HCT116 (cell line): ENCODE data around the gene NFE2L2. TPM values are rescaled to one million over a fixed set of nuclear protein-coding genes. Genes with fewer than 3 reads are reported as not detected.

ENCODE experiments used
- ATAC-seq: fragments of 200-7000 bp; cut with Tn5 transposase; 2 replicates; pipeline ENCODE4 v1.9.1; 2020; ENCODE audit warnings: mild to moderate bottlenecking, moderate library complexity
- BruUV-seq: library from RNA; stranded (reverse); fragments of 400-500 nt; replicated peaks from 2 replicates; lab custom pipeline; 2021; lab: Mats Ljungman, UMichigan
- CTCF ChIA-PET: fragments of 300-600 bp; sonication (Branson Sonifier 250); formaldehyde crosslinking; loops from one replicate; lab custom pipeline; 2021; ENCODE audit warnings: antibody characterized with exemption; lab: Charles Lee
- POLR2A ChIA-PET: fragments of 300-600, 350-600 bp; sonication (Branson Sonifier 250); formaldehyde crosslinking; loops from one replicate; lab custom pipeline; 2021; ENCODE audit warnings: antibody characterized with exemption; lab: Charles Lee
- RAD21 ChIA-PET, 2 experiments: fragments of 300-600 bp; sonication (Branson Sonifier 250); formaldehyde crosslinking; loops; one replicate each; lab custom pipeline; 2023; ENCODE audit warnings: low total read pairs in 2 of 2; ENCODE audit not compliant: uncharacterized antibody in 2 of 2, unreplicated experiment in 2 of 2, low non-redundant PET in 1 of 2; lab: Charles Lee
- DNase-seq: peaks from one replicate; pipeline ENCODE4 v3.0.0-alpha.2; 2010; ENCODE audit warnings: low read depth, low spot score
- H2AFZ ChIP-seq: fragments of 200-600 bp; shearing (Covaris generic), sonication (generic); 2 replicates; pipeline ENCODE4 v1.6.1; 2017; ENCODE audit warnings: low read depth, mixed run types, mixed read lengths, antibody characterized with exemption, low read length; ENCODE audit not compliant: poor library complexity, severe bottlenecking
- H3K27ac ChIP-seq: 2 replicates; pipeline ENCODE4 v1.5.1; 2012; ENCODE audit warnings: low read depth, low read length
- H3K27me3 ChIP-seq: fragments of 200-600 bp; sonication (generic); 2 replicates; pipeline ENCODE4 v1.6.1; 2016; ENCODE audit warnings: mixed run types, low read length, mixed read lengths; ENCODE audit not compliant: insufficient read depth
- H3K36me3 ChIP-seq, 2 experiments: fragments of 200-500 bp in 1 of 2; fragments of 200-600 bp in 1 of 2; sonication (Bioruptor generic) in 1 of 2; sonication (generic) in 1 of 2; 2 replicates each; pipeline versions ENCODE4 v1.5.1 to v1.6.1; 2014 to 2016; ENCODE audit warnings: low read length in 2 of 2, inconsistent platforms in 1 of 2, mixed read lengths in 1 of 2, mixed run types in 1 of 2; ENCODE audit not compliant: insufficient read depth in 2 of 2, control insufficient read depth in 1 of 2
- H3K4me1 ChIP-seq, 2 experiments: fragments of 200-600 bp in 1 of 2; sonication (generic) in 1 of 2; 2 replicates each; pipeline versions ENCODE4 v1.5.1 to v1.6.1; 2012 to 2017; ENCODE audit warnings: low read length in 2 of 2, inconsistent platforms in 1 of 2, mild to moderate bottlenecking in 1 of 2, mixed read lengths in 1 of 2, mixed run types in 1 of 2, moderate library complexity in 1 of 2; ENCODE audit not compliant: insufficient read depth in 2 of 2, control insufficient read depth in 1 of 2
- H3K4me2 ChIP-seq: fragments of 200-600 bp; sonication (generic); 2 replicates; pipeline ENCODE4 v1.6.1; 2017; ENCODE audit warnings: mixed run types, low read length, mixed read lengths
- H3K4me3 ChIP-seq, 2 experiments: fragments of 200-600 bp in 1 of 2; sonication (generic) in 1 of 2; replicated peaks in 1 of 2; 2 replicates each; pipeline ENCODE4 v1.5.1; 2011 to 2016; ENCODE audit warnings: low read length in 2 of 2, control low read depth in 1 of 2, low read depth in 1 of 2, mild to moderate bottlenecking in 1 of 2, mixed read lengths in 1 of 2, mixed run types in 1 of 2
- H3K79me2 ChIP-seq: fragments of 200-600 bp; sonication (generic); 2 replicates; pipeline ENCODE4 v1.6.1; 2017; ENCODE audit warnings: mild to moderate bottlenecking, mixed run types, low read length, moderate library complexity, mixed read lengths; ENCODE audit not compliant: insufficient read depth
- H3K9ac ChIP-seq: fragments of 200-600 bp; sonication (generic); 2 replicates; pipeline ENCODE4 v1.6.1; 2016; ENCODE audit warnings: low read length, mixed read lengths
- H3K9me2 ChIP-seq: fragments of 200-600 bp; sonication (generic), shearing (Covaris generic); 2 replicates; pipeline ENCODE4 v1.6.1; 2017; ENCODE audit warnings: mixed run types, mild to moderate bottlenecking, moderate library complexity; ENCODE audit not compliant: insufficient read depth
- H3K9me3 ChIP-seq, 2 experiments: fragments of 200-500 bp in 1 of 2; fragments of 200-600 bp in 1 of 2; sonication (Bioruptor generic) in 1 of 2; sonication (generic) in 1 of 2; 2 replicates each; pipeline ENCODE4 v1.6.1; 2014 to 2017; ENCODE audit warnings: low read length in 2 of 2, mixed read lengths in 2 of 2, inconsistent platforms in 1 of 2, low read depth in 1 of 2, mild to moderate bottlenecking in 1 of 2, mixed run types in 1 of 2, moderate library complexity in 1 of 2; ENCODE audit not compliant: control insufficient read depth in 1 of 2, insufficient read depth in 1 of 2
- H4K20me1 ChIP-seq: fragments of 200-600 bp; sonication (generic), shearing (Covaris generic); 2 replicates; pipeline ENCODE4 v1.6.1; 2017; ENCODE audit warnings: mixed run types, mild to moderate bottlenecking, moderate library complexity; ENCODE audit not compliant: insufficient read depth
- CBX3 ChIP-seq: IDR thresholded peaks from 2 replicates; pipeline ENCODE4 v1.6.1; 2012; ENCODE audit warnings: low read depth
- CEBPB ChIP-seq: IDR thresholded peaks from 2 replicates; pipeline ENCODE4 v1.6.1; 2012; ENCODE audit warnings: low read depth
- CTCF ChIP-seq, 3 experiments: fragments of 200-600 bp in 1 of 3; sonication (generic) in 1 of 3; IDR thresholded peaks in 2 of 3; conservative IDR thresholded peaks in 1 of 3; 2 replicates each; pipeline ENCODE4 v1.5.1; 2012 to 2017; ENCODE audit warnings: low read depth in 2 of 3, low read length in 2 of 3, antibody characterized with exemption in 1 of 3, borderline replicate concordance in 1 of 3, control low read depth in 1 of 3, mild to moderate bottlenecking in 1 of 3, mixed read lengths in 1 of 3, mixed run types in 1 of 3, moderate library complexity in 1 of 3; ENCODE audit not compliant: insufficient read depth in 1 of 3
- EGR1 ChIP-seq: IDR thresholded peaks from 2 replicates; pipeline ENCODE4 v1.6.1; 2012; ENCODE audit warnings: low read depth
- ELF1 ChIP-seq: IDR thresholded peaks from 2 replicates; pipeline ENCODE4 v1.6.1; 2012; ENCODE audit warnings: low read depth, borderline replicate concordance
- EZH2 ChIP-seq: fragments of 200-600 bp; sonication (generic); IDR thresholded peaks from 2 replicates; pipeline ENCODE4 v1.6.1; 2017; ENCODE audit warnings: antibody characterized with exemption, mixed run types
- FOSL1 ChIP-seq: IDR thresholded peaks from 2 replicates; pipeline ENCODE4 v1.6.1; 2012; ENCODE audit warnings: low read depth
- JUND ChIP-seq: IDR thresholded peaks from 2 replicates; pipeline ENCODE4 v1.6.1; 2012
- MAX ChIP-seq: IDR thresholded peaks from 2 replicates; pipeline ENCODE4 v1.6.1; 2012
- POLR2A ChIP-seq: IDR thresholded peaks from 2 replicates; pipeline ENCODE4 v1.7.0; 2011; ENCODE audit warnings: borderline replicate concordance; ENCODE audit not compliant: insufficient read depth, insufficient read length; ENCODE audit errors: extremely low read depth
- POLR2AphosphoS5 ChIP-seq: IDR thresholded peaks from 2 replicates; pipeline ENCODE4 v1.6.1; 2011; ENCODE audit warnings: mild to moderate bottlenecking, low read depth, low read length, moderate library complexity
- RAD21 ChIP-seq: IDR thresholded peaks from 2 replicates; pipeline ENCODE4 v1.6.1; 2012; ENCODE audit warnings: low read depth, mild to moderate bottlenecking
- SIN3A ChIP-seq: IDR thresholded peaks from 2 replicates; pipeline ENCODE4 v1.6.1; 2012; ENCODE audit warnings: low read depth
- SP1 ChIP-seq: IDR thresholded peaks from 2 replicates; pipeline ENCODE4 v1.6.1; 2012; ENCODE audit warnings: low read depth
- SRF ChIP-seq: IDR thresholded peaks from 2 replicates; pipeline ENCODE4 v1.6.1; 2012; ENCODE audit warnings: low read depth
- TCF7L2 ChIP-seq: IDR thresholded peaks from 2 replicates; pipeline ENCODE4 v1.7.0; 2011; ENCODE audit warnings: borderline replicate concordance, inconsistent platforms; ENCODE audit not compliant: insufficient read depth, insufficient read length; ENCODE audit errors: extremely low read depth
- YY1 ChIP-seq: IDR thresholded peaks from 2 replicates; pipeline ENCODE4 v1.6.1; 2011; ENCODE audit warnings: low read length, low read depth, moderate library complexity, mild to moderate bottlenecking; ENCODE audit not compliant: insufficient replicate concordance; ENCODE audit errors: extremely low read depth
- ZBTB33 ChIP-seq: IDR thresholded peaks from 2 replicates; pipeline ENCODE4 v1.6.1; 2011; ENCODE audit warnings: mild to moderate bottlenecking, low read length, moderate library complexity; ENCODE audit not compliant: insufficient replicate concordance; ENCODE audit errors: extremely low read depth
- ZFX ChIP-seq: fragments of 450-650 bp; IDR thresholded peaks from 2 replicates; pipeline ENCODE4 v1.6.1; 2017
- intact Hi-C: fragments of 100-400 bp; cut with micrococcal nuclease; formaldehyde crosslinking; loops from 2 replicates; pipeline ENCODE4 v1.10.0; 2022
- total RNA-seq: library from RNA; stranded (reverse); gene quantifications from one replicate; pipeline ENCODE4 v1.2.1, GENCODE V29; 2021; ENCODE audit not compliant: unreplicated experiment

Gene NFE2L2
- total RNA-seq, 1 experiment from 2014 or later = 106 TPM

GRCh38 chr2:177250461-177250860 lies 14.1 kb downstream of the NFE2L2 start:
- ATAC-seq = no peak
- no peak for DNase-seq
- RAD21 ChIA-PET = no interaction called here

GRCh38 chr2:177249038-177249437 lies 15.5 kb downstream of the NFE2L2 start:
- no peak overlapping the region for H3K4me2 ChIP-seq
- H3K36me3 ChIP-seq = no peaks in the 10 kb centered on the region
- no peak overlapping the region for H3K4me3 ChIP-seq
- peaks cover 100% of the 10 kb centered on the region for H3K79me2 ChIP-seq
- no peaks in the 10 kb centered on the region for H3K9me3 ChIP-seq
- BruUV-seq = no TSS peak
- DNase-seq = no peak
- H3K4me1 ChIP-seq = peaks cover 56 to 92% of the 10 kb centered on the region in 2 experiments
- peaks cover 13% of the 10 kb centered on the region; the same call in 1 of the 2 replicates for H4K20me1 ChIP-seq
- H3K27ac ChIP-seq = no peak overlapping the region
- POLR2A ChIA-PET = interaction anchor here (2.2 kb wide), 1 partner anchor 15 kb away, joined by 7 read pairs; the partner anchor contains the start of gene NFE2L2
- intact Hi-C loops = no loop called here
- ATAC-seq = no peak
- no peak overlapping the region for H2AFZ ChIP-seq
- H3K9ac ChIP-seq = no peak overlapping the region
- RAD21 ChIA-PET = no interaction called here
- H3K27me3 ChIP-seq = no peaks in the 10 kb centered on the region
- H3K9me2 ChIP-seq = no peaks in the 10 kb centered on the region
- CTCF ChIA-PET = no interaction called here
- no peak for TF ChIP-seq CEBPB
- TF ChIP-seq FOSL1 = no peak
- TF ChIP-seq ELF1 = no peak
- TF ChIP-seq SRF = no peak
- no peak for TF ChIP-seq ZFX
- TF ChIP-seq SIN3A = no peak
- TF ChIP-seq ZBTB33 = no peak
- no peak for TF ChIP-seq EZH2
- TF ChIP-seq POLR2A = no peak
- no peak for TF ChIP-seq RAD21
- no peak for TF ChIP-seq POLR2AphosphoS5
- TF ChIP-seq TCF7L2 = no peak
- no peak for TF ChIP-seq CBX3
- TF ChIP-seq CTCF (IDR thresholded peaks at IDR 0.05 in 2 of 3, conservative IDR thresholded peaks at IDR 0.05 in 1 of 3; ENCODE audit: borderline replicate concordance in 1 of 3, insufficient read depth in 1 of 3, low read depth in 2 of 3, low read length in 2 of 3) = no peak
- TF ChIP-seq SP1 = no peak
- TF ChIP-seq EGR1 = no peak
- no peak for TF ChIP-seq MAX
- TF ChIP-seq YY1 = no peak

More at GRCh38 chr2:177250461-177250860, 14.1 kb downstream of the NFE2L2 start:
- no peaks in the 10 kb centered on the region for H3K36me3 ChIP-seq
- intact Hi-C loops = no loop called here
- peaks cover 26% of the 10 kb centered on the region; the same call in 1 of the 2 replicates for H4K20me1 ChIP-seq
- no peak overlapping the region for H3K4me2 ChIP-seq
- CTCF ChIA-PET = no interaction called here
- H3K79me2 ChIP-seq = peaks cover 100% of the 10 kb centered on the region
- no peaks in the 10 kb centered on the region for H3K9me2 ChIP-seq
- H3K4me3 ChIP-seq = no peak overlapping the region
- TF ChIP-seq JUND (no peak), EGR1 (no peak), SIN3A (no peak)
- TF ChIP-seq, all 23 proteins: peak for 0
- H3K27ac ChIP-seq = no peak overlapping the region
- BruUV-seq = no TSS peak
- POLR2A ChIA-PET = interaction anchor here (1.1 kb wide), 1 partner anchor 38 kb away, joined by 3 read pairs; the partner anchor contains the start of gene HNRNPA3
- H3K4me1 ChIP-seq = peaks cover 56 to 92% of the 10 kb centered on the region in 2 experiments
- H3K9ac ChIP-seq = no peak overlapping the region
- no peak overlapping the region for H2AFZ ChIP-seq
- no peaks in the 10 kb centered on the region for H3K9me3 ChIP-seq
- H3K27me3 ChIP-seq = no peaks in the 10 kb centered on the region
